Neural progenitor cell (in vitro differentiated cells): Measurements from ENCODE around the gene NHERF1. TPM values are rescaled to one million over a fixed set of nuclear protein-coding genes. Genes with fewer than 3 reads are reported as not detected.

ENCODE experiments used
- DNase-seq: peaks from one replicate; pipeline ENCODE4 v3.0.0-alpha.2; 2016; ENCODE audit warnings: low spot score
- H2AFZ ChIP-seq: fragments of 200-600 bp; sonication (generic); replicated peaks from 2 replicates; pipeline ENCODE4 v1.6.1; 2016; ENCODE audit warnings: antibody characterized with exemption
- H3F3A ChIP-seq: fragments of 200-600 bp; sonication (generic); 2 replicates; pipeline ENCODE4 v1.6.1; 2016; ENCODE audit warnings: antibody characterized with exemption, low read depth
- H3K27ac ChIP-seq: fragments of 200-600 bp; sonication (generic); 2 replicates; pipeline ENCODE4 v1.5.1; 2016; ENCODE audit warnings: mild to moderate bottlenecking
- H3K27me3 ChIP-seq: fragments of 200-600 bp; sonication (generic); 2 replicates; pipeline ENCODE4 v1.6.1; 2016; ENCODE audit warnings: mild to moderate bottlenecking, moderate library complexity
- H3K36me3 ChIP-seq: fragments of 200-600 bp; sonication (generic); 2 replicates; pipeline ENCODE4 v1.5.1; 2016
- H3K4me1 ChIP-seq: fragments of 200-600 bp; sonication (generic); 2 replicates; pipeline ENCODE4 v1.6.1; 2016; ENCODE audit warnings: mixed run types
- H3K4me2 ChIP-seq: fragments of 200-600 bp; sonication (generic); 2 replicates; pipeline ENCODE4 v1.6.1; 2016
- H3K4me3 ChIP-seq: fragments of 200-600 bp; sonication (generic); 2 replicates; pipeline ENCODE4 v1.5.1; 2016
- H3K79me2 ChIP-seq: fragments of 200-600 bp; sonication (generic); 2 replicates; pipeline ENCODE4 v1.6.1; 2016; ENCODE audit warnings: low read depth
- H3K9ac ChIP-seq: fragments of 200-600 bp; sonication (generic); 2 replicates; pipeline ENCODE4 v1.6.1; 2016
- H3K9me3 ChIP-seq: fragments of 200-600 bp; sonication (generic); 2 replicates; pipeline ENCODE4 v1.5.1; 2016; ENCODE audit warnings: low read depth
- H4K20me1 ChIP-seq: fragments of 200-600 bp; sonication (generic); 2 replicates; pipeline ENCODE4 v1.6.1; 2016; ENCODE audit warnings: low read depth
- H3K27ac Mint-ChIP-seq: 3 replicates; pipeline ENCODE4 v1.8.0; 2021; ENCODE audit warnings: mixed read lengths
- H3K27me3 Mint-ChIP-seq: 2 replicates; pipeline ENCODE4 v1.8.0; 2022; ENCODE audit warnings: low read depth, mild to moderate bottlenecking, inconsistent platforms, moderate library complexity, mixed read lengths; ENCODE audit not compliant: insufficient read depth
- H3K36me3 Mint-ChIP-seq: 3 replicates; pipeline ENCODE4 v1.8.0; 2021; ENCODE audit warnings: mixed read lengths
- H3K4me1 Mint-ChIP-seq: 3 replicates; pipeline ENCODE4 v1.8.0; 2021; ENCODE audit warnings: mixed read lengths
- H3K4me3 Mint-ChIP-seq: 3 replicates; pipeline ENCODE4 v1.8.0; 2021; ENCODE audit warnings: mild to moderate bottlenecking, moderate library complexity, mixed read lengths
- H3K9me3 Mint-ChIP-seq: 3 replicates; pipeline ENCODE4 v1.8.0; 2020; ENCODE audit warnings: mixed read lengths
- EZH2 ChIP-seq: fragments of 200-600 bp; sonication (generic); IDR thresholded peaks from 2 replicates; pipeline ENCODE4 v1.6.1; 2017; ENCODE audit warnings: antibody characterized with exemption, mild to moderate bottlenecking, moderate library complexity
- EZH2phosphoT487 ChIP-seq: fragments of 200-600 bp; sonication (generic); IDR thresholded peaks from 2 replicates; pipeline ENCODE4 v1.6.1; 2017; ENCODE audit warnings: antibody characterized with exemption
- total RNA-seq: library from RNA; depleted of rRNA; stranded (reverse); fragments of >200 nt; gene quantifications from 2 replicates; pipeline ENCODE4 v1.2.3, GENCODE V29; 2015; ENCODE audit warnings: low replicate concordance
- TF ChIP-seq, protein P1 (sequence below): fragments of 200-600 bp; sonication (generic); IDR thresholded peaks from 2 replicates; pipeline ENCODE4 v1.5.1; 2017; ENCODE audit warnings: antibody characterized with exemption, mild to moderate bottlenecking

Gene NHERF1
- total RNA-seq, 1 donor from 2014 or later = 27.1 TPM

GRCh38 chr17:74778960-74779359 is 30.5 kb downstream of the NHERF1 start:
- peaks cover 13% of the 10 kb centered on the region for H3K27me3 Mint-ChIP-seq
- peaks cover 5% of the 10 kb centered on the region for H3K36me3 Mint-ChIP-seq
- peaks cover 20% of the 10 kb centered on the region for H3K4me1 Mint-ChIP-seq

DNA sequence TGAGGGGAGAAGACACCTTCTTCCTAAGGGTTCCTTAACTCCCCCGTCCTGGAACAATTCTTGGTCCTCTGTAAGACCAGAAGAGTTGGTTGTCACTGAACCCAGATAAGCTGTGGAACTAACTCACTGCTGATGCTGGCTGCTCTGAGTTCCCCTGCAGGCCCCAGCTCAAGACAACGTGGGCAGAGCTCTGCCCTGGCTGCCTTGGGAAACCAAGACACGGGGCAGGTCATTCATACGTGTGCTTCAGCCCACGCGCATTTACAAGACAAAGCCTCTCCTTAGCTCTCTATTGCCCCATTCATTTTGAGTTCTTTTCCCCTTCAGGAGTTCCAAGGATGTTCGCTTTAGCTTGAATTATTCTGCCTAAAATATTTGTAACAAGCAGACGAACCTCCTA is 31.1 kb downstream of the NHERF1 start:
- Mint-ChIP-seq H3K27me3 (peaks cover 12% of the 10 kb centered on the region), H3K4me1 (peaks cover 17% of the 10 kb centered on the region), H3K27ac (no peak overlapping the region), H3K36me3 (peaks cover 5% of the 10 kb centered on the region), H3K4me3 (no peak overlapping the region), H3K9me3 (no peaks in the 10 kb centered on the region)
- Histone ChIP-seq H3K36me3 (no peaks in the 10 kb centered on the region), H3K9me3 (no peaks in the 10 kb centered on the region), H2AFZ (no peak overlapping the region), H3K27me3 (no peaks in the 10 kb centered on the region), H4K20me1 (peaks cover 9% of the 10 kb centered on the region), H3K27ac (no peak overlapping the region), H3K4me2 (no peak overlapping the region), H3K4me3 (no peak overlapping the region), H3K4me1 (peaks cover 11% of the 10 kb centered on the region), H3K9ac (no peak overlapping the region), H3F3A (peaks cover 12% of the 10 kb centered on the region), H3K79me2 (peaks cover 34% of the 10 kb centered on the region)
- TF ChIP-seq EZH2 (no peak), EZH2phosphoT487 (no peak)
- TF ChIP-seq, protein P1, sequence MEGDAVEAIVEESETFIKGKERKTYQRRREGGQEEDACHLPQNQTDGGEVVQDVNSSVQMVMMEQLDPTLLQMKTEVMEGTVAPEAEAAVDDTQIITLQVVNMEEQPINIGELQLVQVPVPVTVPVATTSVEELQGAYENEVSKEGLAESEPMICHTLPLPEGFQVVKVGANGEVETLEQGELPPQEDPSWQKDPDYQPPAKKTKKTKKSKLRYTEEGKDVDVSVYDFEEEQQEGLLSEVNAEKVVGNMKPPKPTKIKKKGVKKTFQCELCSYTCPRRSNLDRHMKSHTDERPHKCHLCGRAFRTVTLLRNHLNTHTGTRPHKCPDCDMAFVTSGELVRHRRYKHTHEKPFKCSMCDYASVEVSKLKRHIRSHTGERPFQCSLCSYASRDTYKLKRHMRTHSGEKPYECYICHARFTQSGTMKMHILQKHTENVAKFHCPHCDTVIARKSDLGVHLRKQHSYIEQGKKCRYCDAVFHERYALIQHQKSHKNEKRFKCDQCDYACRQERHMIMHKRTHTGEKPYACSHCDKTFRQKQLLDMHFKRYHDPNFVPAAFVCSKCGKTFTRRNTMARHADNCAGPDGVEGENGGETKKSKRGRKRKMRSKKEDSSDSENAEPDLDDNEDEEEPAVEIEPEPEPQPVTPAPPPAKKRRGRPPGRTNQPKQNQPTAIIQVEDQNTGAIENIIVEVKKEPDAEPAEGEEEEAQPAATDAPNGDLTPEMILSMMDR = no peak
- no peak for DNase-seq

More at GRCh38 chr17:74778960-74779359, 30.5 kb downstream of the NHERF1 start:
- no peak overlapping the region for H2AFZ ChIP-seq
- no peaks in the 10 kb centered on the region for H3K36me3 ChIP-seq
- no peak overlapping the region for H3K9ac ChIP-seq
- TF ChIP-seq EZH2phosphoT487 (no peak), EZH2 (no peak)
- TF ChIP-seq, protein P1 = no peak
- peaks cover 9% of the 10 kb centered on the region for H4K20me1 ChIP-seq
- H3K4me2 ChIP-seq = no peak overlapping the region
- Mint-ChIP-seq H3K9me3 (no peaks in the 10 kb centered on the region), H3K4me3 (no peak overlapping the region), H3K27ac (no peak overlapping the region)
- no peak overlapping the region for H3K4me3 ChIP-seq
- H3F3A ChIP-seq = peaks cover 12% of the 10 kb centered on the region
- H3K27ac ChIP-seq = no peak overlapping the region
- no peaks in the 10 kb centered on the region for H3K9me3 ChIP-seq
- H3K4me1 ChIP-seq = peaks cover 11% of the 10 kb centered on the region
- H3K79me2 ChIP-seq = peaks cover 34% of the 10 kb centered on the region
- no peaks in the 10 kb centered on the region for H3K27me3 ChIP-seq
- no peak for DNase-seq

- Histone ChIP-seq H3K4me3 (no peak overlapping the region), H3K9me3 (no peaks in the 10 kb centered on the region), H3K9ac (no peak overlapping the region), H3K27me3 (no peaks in the 10 kb centered on the region), H3K4me2 (no peak overlapping the region), H3K79me2 (peaks cover 29% of the 10 kb centered on the region), H3F3A (peaks cover 12% of the 10 kb centered on the region), H3K36me3 (no peaks in the 10 kb centered on the region), H3K4me1 (peaks cover 11% of the 10 kb centered on the region), H3K27ac (no peak overlapping the region), H2AFZ (no peak overlapping the region), H4K20me1 (peaks cover 9% of the 10 kb centered on the region)
- Mint-ChIP-seq H3K4me1 (peaks cover 17% of the 10 kb centered on the region), H3K4me3 (no peak overlapping the region), H3K9me3 (no peaks in the 10 kb centered on the region), H3K27me3 (peaks cover 12% of the 10 kb centered on the region), H3K27ac (no peak overlapping the region), H3K36me3 (peaks cover 5% of the 10 kb centered on the region)
- DNase-seq = no peak
- no peak for TF ChIP-seq EZH2phosphoT487
- TF ChIP-seq, protein P1 = no peak
Observed at GRCh38 chr17:74779948-74780400, 31.5 kb downstream of the NHERF1 start.
